Adrenal gland (tissue), 12 donors: Measurements from ENCODE around the gene SCUBE3. TPM values are rescaled to one million over a fixed set of nuclear protein-coding genes. Genes with fewer than 3 reads are reported as not detected.

Experiments used
- DNase-seq, 7 donors: peaks; one replicate each; pipeline ENCODE4 v3.0.0-alpha.2; 2019 to 2020
- H3K27ac ChIP-seq, 5 donors: fragments of 200-600 bp; sonication (generic) in 4 of 5; 1 replicate in 3 of 5; 2 replicates in 2 of 5; pipeline versions ENCODE4 v1.5.1 to v1.8.0; 2016 to 2020; ENCODE audit warnings: mild to moderate bottlenecking in 1 of 5
- H3K27me3 ChIP-seq: fragments of 200-600 bp; 2 replicates; pipeline ENCODE4 v1.8.0; 2021
- H3K36me3 ChIP-seq, 2 donors: fragments of 200-600 bp; replicated peaks in 1 of 2; 1 replicate in 1 of 2; 2 replicates in 1 of 2; pipeline versions ENCODE4 v1.5.1 to v1.8.0; 2018 to 2022
- H3K4me1 ChIP-seq, 2 donors: fragments of 200-600 bp; replicated peaks in 1 of 2; 1 replicate in 1 of 2; 2 replicates in 1 of 2; pipeline versions ENCODE4 v1.5.1 to v1.8.0; 2018 to 2021
- H3K4me3 ChIP-seq, 4 donors: fragments of 200-600 bp; sonication (generic) in 3 of 4; one replicate each; pipeline ENCODE4 v1.5.1; 2016 to 2018
- H3K9me3 ChIP-seq, 3 donors: fragments of 200-600 bp; sonication (generic) in 1 of 3; replicated peaks in 1 of 3; 1 replicate in 2 of 3; 2 replicates in 1 of 3; pipeline versions ENCODE4 v1.5.1 to v1.8.0; 2016 to 2021
- CTCF ChIP-seq, 6 experiments: fragments of 450-650 bp in 4 of 6; fragments of 200-600 bp in 2 of 6; sonication (generic) in 1 of 6; IDR thresholded peaks; 1 replicate in 5 of 6; 2 replicates in 1 of 6; pipeline versions ENCODE4 v1.5.1 to v1.8.0; 2016 to 2021; ENCODE audit warnings: antibody characterized with exemption in 6 of 6, mild to moderate bottlenecking in 2 of 6, moderate library complexity in 1 of 6
- POLR2A ChIP-seq, 2 donors: fragments of 450-650 bp; IDR thresholded peaks; one replicate each; pipeline ENCODE4 v1.6.1; 2017; ENCODE audit warnings: antibody characterized with exemption in 2 of 2, mild to moderate bottlenecking in 2 of 2, moderate library complexity in 1 of 2
- WGBS, 4 donors: extraction: QIAGEN DNeasy Blood & Tissue Kit in 2 of 4; methylation state at CpG; one replicate each; pipeline versions ENCODE4 v1.1.5 to v1.1.7; 2013 to 2017; 5-methylcytosine and 5-hydroxymethylcytosine counted together
- intact Hi-C, 2 donors: fragments of 100-400 bp; cut with DNase I; formaldehyde crosslinking; loops; one replicate each; pipeline versions ENCODE4 v1.14.1 to v1.15.0; 2022 to 2023
- polyA plus RNA-seq, 3 donors: library from polyadenylated mRNA; stranded (reverse); fragments of 200-250 nt in 2 of 3; fragments of 350-450 nt in 1 of 3; fragmentation: Illumina TruSeq in 1 of 3; extraction: RNeasy Lipid Tissue Mini Kit (QIAGEN cat#74804) in 1 of 3; gene quantifications; one replicate each; pipeline ENCODE4 v1.2.3, GENCODE V29; 2013 to 2014
- total RNA-seq, 9 donors: library from RNA; depleted of rRNA in 4 of 9; stranded (reverse); fragments of >200 nt in 4 of 9; fragments of 120-200 nt in 1 of 9; fragmentation: NEBNext Ultra II Directional in 1 of 9; extraction: Animal tissue kit (Norgen Biotek cat#: 25700) in 1 of 9; gene quantifications; one replicate each; pipeline versions ENCODE4 v1.1.0 to v1.2.4, GENCODE V29; 2013 to 2023
- donor health status: healthy with polysubstance abuse.
- donor health status: Bipolar disorder and iron deficiency.
- donor health status: DM: yes; HTN: yes; CAD: no.
- donor health status: DM: no; HTN: no; CAD: no.
- donor health status: DM: no; HTN: no; CAD: no.
- donor health status: DM: yes; HTN: yes; CAD: no.

Gene SCUBE3
- total and polyA plus RNA-seq, 12 donors: 0.50 to 32.8 (median 5.4) TPM

- TF ChIP-seq CTCF (IDR thresholded peaks at IDR 0.05): no peak
- TF ChIP-seq POLR2A (IDR thresholded peaks at IDR 0.05): no peak
- H3K27me3 ChIP-seq: no peaks in the 10 kb centered on the region
- 64 to 72% (median 71%) methylated on average over 5 of the region's 5 CpGs for WGBS, 4 donors
- intact Hi-C loops: no loop called here
- H3K9me3 ChIP-seq: no peaks in the 10 kb centered on the region
- no peaks in the 10 kb centered on the region for H3K36me3 ChIP-seq
- peak overlapping the region in 4 of 5 donors; percentile 9 to 30 (median 17) for H3K27ac ChIP-seq
- H3K4me1 ChIP-seq: peaks cover 11 to 18% of the 10 kb centered on the region in 2 donors
- DNase-seq: peak in 6 of 7 donors; percentile 32 to 53 (median 36)
- no peak overlapping the region for H3K4me3 ChIP-seq
Observed at GRCh38 chr6:35181308-35181932, 32.3 kb upstream of the SCUBE3 start.

- Histone ChIP-seq H3K4me3 (no peak overlapping the region), H3K27me3 (no peaks in the 10 kb centered on the region), H3K36me3 (no peaks in the 10 kb centered on the region), H3K4me1 (peaks cover 11 to 18% of the 10 kb centered on the region in 2 donors), H3K9me3 (no peaks in the 10 kb centered on the region), H3K27ac (peak overlapping the region in 4 of 5 donors; percentile 9 to 30 (median 17))
- no peak for TF ChIP-seq POLR2A (IDR thresholded peaks at IDR 0.05)
- TF ChIP-seq CTCF (IDR thresholded peaks at IDR 0.05): no peak
- WGBS, 4 donors: 17 to 23% (median 20%) methylated on average over 19 to 55 of the region's 55 CpGs
- DNase-seq: peak; percentile 59 to 85 (median 80)
- intact Hi-C loops: no loop called here
Observed at GRCh38 chr6:35181933-35182612, 31.7 kb upstream of the SCUBE3 start.

GRCh38 chr6:35183281-35183680 lies 30.5 kb upstream of the SCUBE3 start:
- Histone ChIP-seq H3K27ac (no peak overlapping the region), H3K9me3 (no peaks in the 10 kb centered on the region), H3K36me3 (no peaks in the 10 kb centered on the region), H3K4me1 (peaks cover 11 to 18% of the 10 kb centered on the region in 2 donors), H3K4me3 (no peak overlapping the region), H3K27me3 (no peaks in the 10 kb centered on the region)
- WGBS, 4 donors: 92 to 96% (median 94%) methylated on average over 2 of the region's 2 CpGs
- intact Hi-C loops: no loop called here
- TF ChIP-seq CTCF (IDR thresholded peaks at IDR 0.05): no peak
- no peak for TF ChIP-seq POLR2A (IDR thresholded peaks at IDR 0.05)
- DNase-seq: no peak

GRCh38 chr6:35183935-35184334 lies 29.8 kb upstream of the SCUBE3 start:
- intact Hi-C loops: no loop called here
- 90 to 96% (median 95%) methylated on average over 2 of the region's 2 CpGs for WGBS, 4 donors
- no peak overlapping the region for H3K27ac ChIP-seq

More at GRCh38 chr6:35183935-35184334, 29.8 kb upstream of the SCUBE3 start:
- no peaks in the 10 kb centered on the region for H3K36me3 ChIP-seq
- no peaks in the 10 kb centered on the region for H3K9me3 ChIP-seq
- no peak for DNase-seq
- H3K4me1 ChIP-seq: peaks cover 11 to 18% of the 10 kb centered on the region in 2 donors
- no peak overlapping the region for H3K4me3 ChIP-seq
- H3K27me3 ChIP-seq: no peaks in the 10 kb centered on the region
- TF ChIP-seq CTCF (IDR thresholded peaks at IDR 0.05) (no peak), POLR2A (IDR thresholded peaks at IDR 0.05) (no peak)
